ENCODE data around the gene PTHLH. TPM values are rescaled to one million over a fixed set of nuclear protein-coding genes. Genes with fewer than 3 reads are reported as not detected.

The PTHLH gene
- polyA plus RNA-seq, 1 of the 3 experiments (the other 2 are of a cell fraction): 29.0 TPM

DNA sequence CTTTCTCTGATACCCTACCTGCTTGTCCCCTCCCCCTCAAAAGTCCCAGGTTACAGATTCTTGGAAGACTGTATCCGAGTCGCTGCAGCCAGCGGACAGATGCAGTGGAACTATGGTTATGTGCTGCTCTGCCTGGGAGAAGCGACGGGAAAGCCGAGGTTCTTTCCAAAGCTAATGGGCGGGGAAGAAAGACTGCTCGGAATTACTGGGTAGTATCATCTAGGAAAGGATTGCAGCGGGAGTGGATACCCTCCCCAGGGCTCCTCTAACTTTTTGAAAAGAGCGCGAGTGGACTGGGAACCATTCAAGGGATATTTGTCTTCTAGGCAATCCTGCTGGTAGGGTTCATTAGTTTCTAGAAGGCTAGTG, 1.4 kb downstream of the PTHLH start:
- H3K4me2 ChIP-seq: peak overlapping the region; percentile 61; the same call in 1 of the 2 replicates
- WGBS (ENCODE audit: low lambda C conversion rate): 96% methylated on average over 11 of the region's 11 CpGs
- TF ChIP-seq SIN3A (IDR thresholded peaks at IDR 0.05; ENCODE audit: borderline replicate concordance, low read depth, low read length) (no peak), MEF2A (IDR thresholded peaks at IDR 0.05; ENCODE audit: borderline replicate concordance, low read depth) (no peak), SMC3 (IDR thresholded peaks at IDR 0.05; ENCODE audit: low read depth, low read length) (no peak), EZH2phosphoT487 (IDR thresholded peaks at IDR 0.05; ENCODE audit: borderline replicate concordance, low read depth) (no peak)
- TF ChIP-seq, protein P1, sequence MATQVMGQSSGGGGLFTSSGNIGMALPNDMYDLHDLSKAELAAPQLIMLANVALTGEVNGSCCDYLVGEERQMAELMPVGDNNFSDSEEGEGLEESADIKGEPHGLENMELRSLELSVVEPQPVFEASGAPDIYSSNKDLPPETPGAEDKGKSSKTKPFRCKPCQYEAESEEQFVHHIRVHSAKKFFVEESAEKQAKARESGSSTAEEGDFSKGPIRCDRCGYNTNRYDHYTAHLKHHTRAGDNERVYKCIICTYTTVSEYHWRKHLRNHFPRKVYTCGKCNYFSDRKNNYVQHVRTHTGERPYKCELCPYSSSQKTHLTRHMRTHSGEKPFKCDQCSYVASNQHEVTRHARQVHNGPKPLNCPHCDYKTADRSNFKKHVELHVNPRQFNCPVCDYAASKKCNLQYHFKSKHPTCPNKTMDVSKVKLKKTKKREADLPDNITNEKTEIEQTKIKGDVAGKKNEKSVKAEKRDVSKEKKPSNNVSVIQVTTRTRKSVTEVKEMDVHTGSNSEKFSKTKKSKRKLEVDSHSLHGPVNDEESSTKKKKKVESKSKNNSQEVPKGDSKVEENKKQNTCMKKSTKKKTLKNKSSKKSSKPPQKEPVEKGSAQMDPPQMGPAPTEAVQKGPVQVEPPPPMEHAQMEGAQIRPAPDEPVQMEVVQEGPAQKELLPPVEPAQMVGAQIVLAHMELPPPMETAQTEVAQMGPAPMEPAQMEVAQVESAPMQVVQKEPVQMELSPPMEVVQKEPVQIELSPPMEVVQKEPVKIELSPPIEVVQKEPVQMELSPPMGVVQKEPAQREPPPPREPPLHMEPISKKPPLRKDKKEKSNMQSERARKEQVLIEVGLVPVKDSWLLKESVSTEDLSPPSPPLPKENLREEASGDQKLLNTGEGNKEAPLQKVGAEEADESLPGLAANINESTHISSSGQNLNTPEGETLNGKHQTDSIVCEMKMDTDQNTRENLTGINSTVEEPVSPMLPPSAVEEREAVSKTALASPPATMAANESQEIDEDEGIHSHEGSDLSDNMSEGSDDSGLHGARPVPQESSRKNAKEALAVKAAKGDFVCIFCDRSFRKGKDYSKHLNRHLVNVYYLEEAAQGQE (IDR thresholded peaks at IDR 0.05; ENCODE audit: low read depth, low read length): no peak
- TF ChIP-seq, protein P2, sequence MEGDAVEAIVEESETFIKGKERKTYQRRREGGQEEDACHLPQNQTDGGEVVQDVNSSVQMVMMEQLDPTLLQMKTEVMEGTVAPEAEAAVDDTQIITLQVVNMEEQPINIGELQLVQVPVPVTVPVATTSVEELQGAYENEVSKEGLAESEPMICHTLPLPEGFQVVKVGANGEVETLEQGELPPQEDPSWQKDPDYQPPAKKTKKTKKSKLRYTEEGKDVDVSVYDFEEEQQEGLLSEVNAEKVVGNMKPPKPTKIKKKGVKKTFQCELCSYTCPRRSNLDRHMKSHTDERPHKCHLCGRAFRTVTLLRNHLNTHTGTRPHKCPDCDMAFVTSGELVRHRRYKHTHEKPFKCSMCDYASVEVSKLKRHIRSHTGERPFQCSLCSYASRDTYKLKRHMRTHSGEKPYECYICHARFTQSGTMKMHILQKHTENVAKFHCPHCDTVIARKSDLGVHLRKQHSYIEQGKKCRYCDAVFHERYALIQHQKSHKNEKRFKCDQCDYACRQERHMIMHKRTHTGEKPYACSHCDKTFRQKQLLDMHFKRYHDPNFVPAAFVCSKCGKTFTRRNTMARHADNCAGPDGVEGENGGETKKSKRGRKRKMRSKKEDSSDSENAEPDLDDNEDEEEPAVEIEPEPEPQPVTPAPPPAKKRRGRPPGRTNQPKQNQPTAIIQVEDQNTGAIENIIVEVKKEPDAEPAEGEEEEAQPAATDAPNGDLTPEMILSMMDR (IDR thresholded peaks at IDR 0.05): no peak
- H3K4me3 ChIP-seq (ENCODE audit: low read depth in 2 of 2, low read length in 1 of 2): no peak overlapping the region
- peaks cover 50% of the 10 kb centered on the region for H3F3A ChIP-seq (replicated peaks; ENCODE audit: insufficient read depth)
- CTCF ChIA-PET: interaction anchor here (0.6 to 1.8 kb wide), 7 partner anchors 9 to 1345 kb away, joined by 3 to 11 read pairs (median 3); no protein-coding TSS in a partner anchor
- peak overlapping the region in 1 of 2 experiments; percentile 14; a peak in 1 of 4 replicates for H3K27ac ChIP-seq (ENCODE audit: low read depth in 2 of 2, low read length in 1 of 2)
- no peaks in the 10 kb centered on the region for H3K9me2 ChIP-seq
- peaks cover 14% of the 10 kb centered on the region for H3K79me2 ChIP-seq (ENCODE audit: insufficient read depth)
- no peaks in the 10 kb centered on the region for H3K36me3 ChIP-seq (replicated peaks in 1 of 2; ENCODE audit: control insufficient read depth in 1 of 2, insufficient read depth in 2 of 2, low read length in 1 of 2)
- POLR2A ChIA-PET: no interaction called here
- H3K27me3 ChIP-seq (ENCODE audit: insufficient read depth): no peaks in the 10 kb centered on the region
- DNase-seq: no peak
- H2AFZ ChIP-seq (ENCODE audit: low read depth): no peak overlapping the region
- H3K4me1 ChIP-seq (ENCODE audit: control insufficient read depth in 1 of 2, insufficient read depth in 2 of 2, low read depth in 1 of 2, low read length in 1 of 2): peaks cover 16 to 23% of the 10 kb centered on the region in 2 experiments; a peak in 3 of 4 replicates
- H3K9me3 ChIP-seq: no peaks in the 10 kb centered on the region
- H3K9ac ChIP-seq: no peak overlapping the region; the same call in 1 of the 2 replicates
- no peaks in the 10 kb centered on the region for H4K20me1 ChIP-seq (ENCODE audit: insufficient read depth)

DNA sequence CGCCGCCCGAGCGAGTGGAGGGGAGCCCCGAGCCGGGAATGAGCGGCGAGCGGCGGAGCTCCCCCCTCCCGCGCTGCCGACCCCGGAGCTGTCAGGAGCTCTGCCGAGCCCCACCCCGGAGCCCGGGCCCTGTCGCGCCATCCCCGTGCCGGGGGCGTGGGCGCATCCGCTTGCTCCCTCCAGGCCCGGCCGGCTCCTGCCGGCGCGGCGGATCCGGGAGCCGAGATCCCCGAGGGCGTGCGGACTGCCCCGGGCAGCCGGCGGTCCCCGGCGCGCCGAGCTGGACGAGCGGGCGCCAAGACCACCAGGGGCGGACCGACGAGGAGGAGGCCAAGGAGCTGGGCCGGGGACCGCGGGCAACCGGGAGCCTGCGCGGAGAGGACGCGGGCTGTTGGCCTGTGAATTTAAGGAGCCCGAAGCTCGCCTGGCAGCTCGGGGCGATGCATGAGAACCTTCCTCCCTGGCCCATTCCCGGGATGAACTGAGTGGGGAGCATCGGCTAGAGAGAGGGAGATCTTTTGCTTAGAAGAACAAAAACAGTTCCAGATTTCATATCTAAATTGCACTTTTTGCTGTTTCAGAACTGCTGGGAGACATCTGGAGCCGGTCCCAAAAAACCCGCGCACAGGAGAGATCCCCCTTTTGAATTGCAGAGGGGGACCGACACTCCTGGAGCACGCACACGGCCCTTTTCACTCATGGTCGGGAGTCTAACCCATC, 2.0 kb downstream of the PTHLH start:
- ChIA-PET CTCF (interaction anchor here (1.0 to 2.0 kb wide), 11 partner anchors 10 to 1346 kb away, joined by 3 to 11 read pairs (median 3); no protein-coding TSS in a partner anchor), POLR2A (no interaction called here)
- Histone ChIP-seq H3K4me2 (peak overlapping the region; percentile 61; the same call in 1 of the 2 replicates), H3K79me2 (ENCODE audit: insufficient read depth) (peaks cover 14% of the 10 kb centered on the region), H3F3A (replicated peaks; ENCODE audit: insufficient read depth) (peaks cover 55% of the 10 kb centered on the region), H3K9me2 (no peaks in the 10 kb centered on the region), H3K27me3 (ENCODE audit: insufficient read depth) (no peaks in the 10 kb centered on the region), H3K4me1 (ENCODE audit: control insufficient read depth in 1 of 2, insufficient read depth in 2 of 2, low read depth in 1 of 2, low read length in 1 of 2) (peaks cover 16 to 28% of the 10 kb centered on the region in 2 experiments; a peak in 3 of 4 replicates), H3K4me3 (ENCODE audit: low read depth in 2 of 2, low read length in 1 of 2) (peak overlapping the region; percentile 51 to 57; a peak in 3 of 4 replicates), H3K27ac (ENCODE audit: low read depth in 2 of 2, low read length in 1 of 2) (peak overlapping the region in 1 of 2 experiments; percentile 98; a peak in 2 of 4 replicates), H3K9me3 (no peaks in the 10 kb centered on the region), H3K9ac (peak overlapping the region; percentile 74), H3K36me3 (replicated peaks in 1 of 2; ENCODE audit: control insufficient read depth in 1 of 2, insufficient read depth in 2 of 2, low read length in 1 of 2) (no peaks in the 10 kb centered on the region), H2AFZ (ENCODE audit: low read depth) (no peak overlapping the region), H4K20me1 (ENCODE audit: insufficient read depth) (no peaks in the 10 kb centered on the region)
- DNase-seq: peak; percentile 79
- WGBS (ENCODE audit: low lambda C conversion rate): 52% methylated on average over 23 of the region's 69 CpGs
- TF ChIP-seq TCF12 (IDR thresholded peaks at IDR 0.05) (no peak), FOXM1 (IDR thresholded peaks at IDR 0.05; ENCODE audit: low read depth) (no peak), ELF1 (IDR thresholded peaks at IDR 0.05) (no peak), MEF2A (IDR thresholded peaks at IDR 0.05; ENCODE audit: borderline replicate concordance, low read depth) (no peak), EP300 (IDR thresholded peaks at IDR 0.05; ENCODE audit: borderline replicate concordance in 1 of 2, low read depth in 1 of 2, low read length in 1 of 2) (no peak), TAF1 (IDR thresholded peaks at IDR 0.05; ENCODE audit: borderline replicate concordance, low read depth, low read length) (no peak), FOXJ3 (CRISPR knock-in tag; IDR thresholded peaks at IDR 0.05) (no peak)
- TF ChIP-seq, protein P3, sequence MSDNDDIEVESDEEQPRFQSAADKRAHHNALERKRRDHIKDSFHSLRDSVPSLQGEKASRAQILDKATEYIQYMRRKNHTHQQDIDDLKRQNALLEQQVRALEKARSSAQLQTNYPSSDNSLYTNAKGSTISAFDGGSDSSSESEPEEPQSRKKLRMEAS (IDR thresholded peaks at IDR 0.05; ENCODE audit: low read depth): no peak
- TF ChIP-seq, protein P4, sequence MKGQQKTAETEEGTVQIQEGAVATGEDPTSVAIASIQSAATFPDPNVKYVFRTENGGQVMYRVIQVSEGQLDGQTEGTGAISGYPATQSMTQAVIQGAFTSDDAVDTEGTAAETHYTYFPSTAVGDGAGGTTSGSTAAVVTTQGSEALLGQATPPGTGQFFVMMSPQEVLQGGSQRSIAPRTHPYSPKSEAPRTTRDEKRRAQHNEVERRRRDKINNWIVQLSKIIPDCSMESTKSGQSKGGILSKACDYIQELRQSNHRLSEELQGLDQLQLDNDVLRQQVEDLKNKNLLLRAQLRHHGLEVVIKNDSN (IDR thresholded peaks at IDR 0.05; ENCODE audit: borderline replicate concordance, low read depth): no peak
- TF ChIP-seq, protein P5, sequence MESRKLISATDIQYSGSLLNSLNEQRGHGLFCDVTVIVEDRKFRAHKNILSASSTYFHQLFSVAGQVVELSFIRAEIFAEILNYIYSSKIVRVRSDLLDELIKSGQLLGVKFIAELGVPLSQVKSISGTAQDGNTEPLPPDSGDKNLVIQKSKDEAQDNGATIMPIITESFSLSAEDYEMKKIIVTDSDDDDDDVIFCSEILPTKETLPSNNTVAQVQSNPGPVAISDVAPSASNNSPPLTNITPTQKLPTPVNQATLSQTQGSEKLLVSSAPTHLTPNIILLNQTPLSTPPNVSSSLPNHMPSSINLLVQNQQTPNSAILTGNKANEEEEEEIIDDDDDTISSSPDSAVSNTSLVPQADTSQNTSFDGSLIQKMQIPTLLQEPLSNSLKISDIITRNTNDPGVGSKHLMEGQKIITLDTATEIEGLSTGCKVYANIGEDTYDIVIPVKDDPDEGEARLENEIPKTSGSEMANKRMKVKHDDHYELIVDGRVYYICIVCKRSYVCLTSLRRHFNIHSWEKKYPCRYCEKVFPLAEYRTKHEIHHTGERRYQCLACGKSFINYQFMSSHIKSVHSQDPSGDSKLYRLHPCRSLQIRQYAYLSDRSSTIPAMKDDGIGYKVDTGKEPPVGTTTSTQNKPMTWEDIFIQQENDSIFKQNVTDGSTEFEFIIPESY (IDR thresholded peaks at IDR 0.05; ENCODE audit: borderline replicate concordance, low read depth): no peak

Data from SK-N-SH (cell line).